ENCODE data around the gene PRDM2. TPM values are rescaled to one million over a fixed set of nuclear protein-coding genes. Genes with fewer than 3 reads are reported as not detected.

PRDM2 gene
- total RNA-seq, 3 donors from 2014 or later (not counting 1 experiment from before 2014, with no cell fraction given): 168 to 193 (median 184) TPM

DNA sequence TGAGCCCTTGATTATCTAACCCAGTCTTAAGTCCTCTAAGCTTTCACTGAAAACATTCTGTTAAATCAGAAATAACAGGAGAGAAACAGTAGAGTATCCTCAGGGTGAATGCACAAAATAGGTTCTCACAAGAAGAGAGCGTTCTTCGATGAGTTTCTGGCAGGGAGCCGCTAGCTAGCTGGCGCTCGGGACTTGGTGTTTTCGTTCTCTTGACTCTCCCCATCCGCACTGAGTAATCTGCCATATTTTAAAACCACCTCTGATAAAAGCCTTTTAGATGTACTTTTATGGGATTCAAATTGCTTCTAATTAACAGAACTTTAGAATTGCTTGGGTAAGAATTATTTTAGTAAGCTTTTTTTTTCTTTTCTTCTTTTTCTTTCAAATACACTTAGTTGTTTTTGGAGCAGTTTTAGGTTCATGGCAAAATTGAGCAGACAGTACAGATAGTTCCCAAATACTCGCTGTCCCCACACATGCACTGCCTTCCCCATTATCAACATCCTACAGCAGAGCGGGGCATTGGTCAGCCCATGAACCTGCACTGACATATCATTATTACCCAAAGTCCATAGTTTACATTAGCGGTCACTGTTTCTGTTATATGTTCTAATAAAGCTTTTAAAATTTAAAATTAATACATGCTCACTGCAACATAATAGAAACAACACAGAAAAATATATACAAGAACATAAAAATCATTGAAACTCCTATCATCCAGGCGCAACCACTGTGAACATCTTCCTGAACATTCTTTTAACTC, 35.4 kb downstream of the PRDM2 start:
- H3K36me3 ChIP-seq (ENCODE audit: control insufficient read depth, insufficient read depth, low read length): no peaks in the 10 kb centered on the region
- peaks cover 23% of the 10 kb centered on the region for H3K4me1 ChIP-seq (ENCODE audit: control insufficient read depth, insufficient read depth, low read length)
- no peak overlapping the region for H3K4me3 ChIP-seq (ENCODE audit: low read length)
- over 99% methylated on average over 9 of the region's 11 CpGs for WGBS (ENCODE audit: insufficient coverage)
- Mint-ChIP-seq H3K27ac (peak overlapping the region; percentile 82 to 84), H3K27me3 (ENCODE audit: low read depth in 2 of 2) (no peaks in the 10 kb centered on the region), H3K4me3 (no peak overlapping the region), H3K9me3 (no peaks in the 10 kb centered on the region), H3K4me1 (peaks cover 53% of the 10 kb centered on the region in 2 donors), H3K36me3 (no peaks in the 10 kb centered on the region)
- H3K9me3 ChIP-seq (ENCODE audit: control insufficient read depth, insufficient read depth, low read length): no peaks in the 10 kb centered on the region
- intact Hi-C loops (cut with micrococcal nuclease): no loop called here
- peak overlapping the region; percentile 11 for H3K27ac ChIP-seq (ENCODE audit: low read length)
- H3K27me3 ChIP-seq (ENCODE audit: control insufficient read depth, insufficient read depth, low read length): no peaks in the 10 kb centered on the region
- TF ChIP-seq, protein P1, sequence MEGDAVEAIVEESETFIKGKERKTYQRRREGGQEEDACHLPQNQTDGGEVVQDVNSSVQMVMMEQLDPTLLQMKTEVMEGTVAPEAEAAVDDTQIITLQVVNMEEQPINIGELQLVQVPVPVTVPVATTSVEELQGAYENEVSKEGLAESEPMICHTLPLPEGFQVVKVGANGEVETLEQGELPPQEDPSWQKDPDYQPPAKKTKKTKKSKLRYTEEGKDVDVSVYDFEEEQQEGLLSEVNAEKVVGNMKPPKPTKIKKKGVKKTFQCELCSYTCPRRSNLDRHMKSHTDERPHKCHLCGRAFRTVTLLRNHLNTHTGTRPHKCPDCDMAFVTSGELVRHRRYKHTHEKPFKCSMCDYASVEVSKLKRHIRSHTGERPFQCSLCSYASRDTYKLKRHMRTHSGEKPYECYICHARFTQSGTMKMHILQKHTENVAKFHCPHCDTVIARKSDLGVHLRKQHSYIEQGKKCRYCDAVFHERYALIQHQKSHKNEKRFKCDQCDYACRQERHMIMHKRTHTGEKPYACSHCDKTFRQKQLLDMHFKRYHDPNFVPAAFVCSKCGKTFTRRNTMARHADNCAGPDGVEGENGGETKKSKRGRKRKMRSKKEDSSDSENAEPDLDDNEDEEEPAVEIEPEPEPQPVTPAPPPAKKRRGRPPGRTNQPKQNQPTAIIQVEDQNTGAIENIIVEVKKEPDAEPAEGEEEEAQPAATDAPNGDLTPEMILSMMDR (IDR thresholded peaks at IDR 0.05): no peak
- no peak for DNase-seq
- ATAC-seq: no peak

DNA sequence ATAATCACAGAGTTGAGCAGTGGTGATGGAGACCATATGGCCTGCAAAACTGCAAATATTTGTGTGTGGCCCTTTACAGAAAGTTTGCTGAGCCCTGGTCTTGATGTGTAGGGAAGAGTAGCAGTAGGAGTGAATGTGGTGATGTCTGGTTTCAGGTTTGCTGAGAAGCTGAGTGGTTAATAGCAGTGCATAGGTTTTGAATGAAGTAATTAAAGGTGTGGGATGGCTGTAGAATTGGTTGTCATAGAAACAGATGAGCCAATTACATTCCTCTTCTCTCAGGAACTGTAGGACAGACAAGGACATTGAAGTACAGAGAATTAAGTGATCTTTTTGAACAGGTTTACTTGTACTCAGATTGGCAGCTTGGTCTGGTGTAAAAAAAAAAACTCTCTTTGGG, 37.4 kb downstream of the PRDM2 start:
- Mint-ChIP-seq H3K36me3 (no peaks in the 10 kb centered on the region), H3K27ac (no peak overlapping the region), H3K9me3 (no peaks in the 10 kb centered on the region), H3K4me3 (no peak overlapping the region), H3K4me1 (peaks cover 38 to 39% of the 10 kb centered on the region in 2 donors), H3K27me3 (ENCODE audit: low read depth in 2 of 2) (no peaks in the 10 kb centered on the region)
- H3K4me1 ChIP-seq (ENCODE audit: control insufficient read depth, insufficient read depth, low read length): peaks cover 7% of the 10 kb centered on the region
- no peak overlapping the region for H3K4me3 ChIP-seq (ENCODE audit: low read length)
- ATAC-seq (no peak), DNase-seq (no peak)
- TF ChIP-seq, protein P1 (IDR thresholded peaks at IDR 0.05): no peak
- intact Hi-C loops (cut with micrococcal nuclease): no loop called here
- no peaks in the 10 kb centered on the region for H3K9me3 ChIP-seq (ENCODE audit: control insufficient read depth, insufficient read depth, low read length)
- peaks cover 5% of the 10 kb centered on the region for H3K36me3 ChIP-seq (ENCODE audit: control insufficient read depth, insufficient read depth, low read length)
- H3K27me3 ChIP-seq (ENCODE audit: control insufficient read depth, insufficient read depth, low read length): no peaks in the 10 kb centered on the region
- H3K27ac ChIP-seq (ENCODE audit: low read length): no peak overlapping the region

DNA sequence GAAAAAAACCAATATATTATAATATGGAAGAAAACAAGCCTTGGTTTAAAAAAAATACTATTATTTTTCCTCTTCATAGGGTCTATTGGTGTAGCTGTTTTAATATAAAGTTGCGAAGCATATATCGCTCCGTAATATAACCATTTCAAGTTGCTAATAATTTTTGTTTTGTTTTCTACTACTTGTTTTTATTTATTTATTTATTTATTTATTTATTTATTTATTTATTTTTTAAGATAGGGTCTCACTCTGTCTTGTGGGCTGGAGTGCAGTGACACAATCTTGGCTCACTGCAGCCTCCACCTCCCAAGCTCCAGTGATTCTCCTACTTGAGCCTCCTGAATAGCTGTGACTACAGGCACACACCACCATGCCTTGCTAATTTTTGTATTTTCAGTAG, 46.4 kb downstream of the PRDM2 start:
- Mint-ChIP-seq H3K27ac (no peak overlapping the region), H3K4me1 (peaks cover 23 to 31% of the 10 kb centered on the region in 2 donors), H3K27me3 (ENCODE audit: low read depth in 2 of 2) (no peaks in the 10 kb centered on the region), H3K36me3 (peaks cover 8% of the 10 kb centered on the region), H3K4me3 (no peak overlapping the region), H3K9me3 (no peaks in the 10 kb centered on the region)
- peaks cover 5% of the 10 kb centered on the region for H3K4me1 ChIP-seq (ENCODE audit: control insufficient read depth, insufficient read depth, low read length)
- WGBS (ENCODE audit: insufficient coverage): no CpG with 5 or more reads among the region's 3 CpGs
- TF ChIP-seq, protein P1 (IDR thresholded peaks at IDR 0.05): no peak
- DNase-seq: no peak
- no peak overlapping the region for H3K4me3 ChIP-seq (ENCODE audit: low read length)
- H3K27me3 ChIP-seq (ENCODE audit: control insufficient read depth, insufficient read depth, low read length): no peaks in the 10 kb centered on the region
- no peak overlapping the region for H3K27ac ChIP-seq (ENCODE audit: low read length)
- no peaks in the 10 kb centered on the region for H3K9me3 ChIP-seq (ENCODE audit: control insufficient read depth, insufficient read depth, low read length)
- no peak for ATAC-seq
- peaks cover 10% of the 10 kb centered on the region for H3K36me3 ChIP-seq (ENCODE audit: control insufficient read depth, insufficient read depth, low read length)
- intact Hi-C loops (cut with micrococcal nuclease): no loop called here
